Retinal pigment epithelial cell (primary cell): ENCODE results near the gene RALGAPB.

Source experiments
- DNase-seq: peaks from one replicate; pipeline ENCODE4 v3.0.0-alpha.2; 2010; ENCODE audit warnings: low read depth
- H3K4me3 ChIP-seq: 2 replicates; pipeline ENCODE4 v1.5.1; 2011; ENCODE audit warnings: mild to moderate bottlenecking, low read length, control low read depth, moderate library complexity
- CTCF ChIP-seq: conservative IDR thresholded peaks from 2 replicates; pipeline ENCODE4 v1.5.1; 2011; ENCODE audit warnings: low read depth, low read length, control low read depth, inconsistent platforms

The RALGAPB gene

DNA sequence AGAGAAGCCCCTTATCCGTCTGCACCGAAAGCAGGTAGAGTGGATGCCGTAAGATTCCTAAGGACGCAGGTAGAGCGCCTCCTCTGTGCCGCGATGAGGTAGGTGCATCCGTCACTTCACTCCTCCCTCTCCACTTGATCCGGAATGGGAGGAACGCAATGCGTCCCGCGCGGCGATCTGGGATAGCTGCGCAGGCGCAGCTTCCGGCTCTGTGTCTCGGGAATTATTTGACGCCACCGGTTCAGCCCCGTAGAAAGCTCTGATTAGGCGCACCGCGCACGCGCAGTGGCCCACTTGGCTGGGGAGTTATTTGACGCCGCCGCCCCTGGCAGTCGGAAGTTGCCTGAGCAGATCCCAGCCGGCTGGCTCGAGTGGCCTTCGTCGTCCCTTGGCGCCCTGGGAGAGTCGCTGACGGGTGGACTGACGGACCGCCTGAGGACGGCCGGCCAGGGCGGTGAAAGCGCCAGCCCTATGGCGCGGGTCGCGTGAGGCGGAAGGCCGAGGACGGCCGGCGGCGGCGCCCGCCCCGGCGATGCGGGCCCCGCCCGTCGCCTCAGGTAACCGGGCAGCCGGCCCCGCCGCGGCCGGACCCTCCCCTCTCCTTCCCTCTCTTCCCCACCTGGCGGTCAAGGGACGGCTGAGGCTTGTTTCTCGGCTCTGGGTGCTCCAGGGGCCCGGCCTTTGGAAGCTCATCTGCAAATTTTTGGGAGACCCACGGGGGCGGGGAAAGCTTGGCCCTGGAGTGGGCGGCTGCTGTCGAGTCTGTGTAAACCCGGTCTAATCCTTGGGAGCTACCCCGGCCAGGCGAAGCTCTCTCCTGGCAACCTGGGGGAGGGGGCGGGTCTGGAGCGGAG lies at the start of gene RALGAPB:
RALGAPB (plus strand) TSS at position 331 of the 854 bp plus-strand sequence. CDS start 15,590 bp downstream, outside the sequence.
- H3K4me3 ChIP-seq = peak within 1 kb of the TSS; percentile 84
- TF ChIP-seq CTCF = peak; percentile 56
- DNase-seq = peak; percentile 92

DNA sequence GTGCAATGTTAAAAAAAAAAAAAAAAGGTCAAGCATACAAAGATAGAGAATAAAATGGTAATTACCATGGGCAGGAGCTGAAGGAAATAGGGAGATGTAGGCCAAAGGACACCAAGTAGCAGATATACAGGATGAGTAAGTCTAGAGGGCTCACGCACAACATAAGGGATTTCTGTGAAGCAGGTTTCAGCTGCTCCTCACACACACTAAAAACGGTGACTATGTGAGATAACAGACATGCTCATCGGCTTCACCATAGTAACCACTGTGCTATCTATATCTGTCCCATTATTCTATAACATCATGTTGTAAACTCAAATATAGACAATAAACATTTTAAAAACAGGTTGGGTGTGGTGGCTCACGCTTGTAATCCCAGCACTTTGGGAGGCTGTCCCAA lies 49.1 kb upstream of the RALGAPB start:
- H3K4me3 ChIP-seq = no peak overlapping the region
- no peak for TF ChIP-seq CTCF
- no peak for DNase-seq

- TF ChIP-seq CTCF = no peak
- DNase-seq = no peak
Observed at GRCh38 chr20:38424401-38424800, 48.2 kb upstream of the RALGAPB start.

GRCh38 chr20:38426006-38426897 lies 46.4 kb upstream of the RALGAPB start:
- no peak overlapping the region for H3K4me3 ChIP-seq
- TF ChIP-seq CTCF = no peak
- DNase-seq = peak; percentile 61

More at GRCh38 chr20:38424401-38424800, 48.2 kb upstream of the RALGAPB start:
- H3K4me3 ChIP-seq = no peak overlapping the region

- DNase-seq = no peak
- no peak for TF ChIP-seq CTCF
- H3K4me3 ChIP-seq = no peak overlapping the region
Observed at GRCh38 chr20:38427655-38428023, 45.0 kb upstream of the RALGAPB start.

DNA sequence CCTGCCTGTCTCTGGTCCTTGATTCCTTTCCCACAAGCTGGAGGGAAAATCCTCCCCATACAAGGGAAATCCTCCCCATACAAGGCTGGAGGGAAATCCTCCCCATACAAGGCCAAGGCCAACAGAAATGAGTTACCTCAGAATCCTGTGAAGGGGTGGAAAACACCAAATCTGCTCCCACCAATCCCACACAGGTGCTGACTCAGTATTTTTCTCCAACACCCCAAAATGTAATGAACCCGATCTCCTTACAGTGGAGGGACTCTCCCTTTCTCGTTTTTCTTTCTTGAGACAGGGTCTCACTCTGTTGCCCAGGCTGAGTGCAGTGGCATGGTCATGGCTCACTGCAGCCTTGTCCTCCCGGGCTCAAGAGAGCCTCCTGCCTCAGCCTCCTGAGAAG lies 43.8 kb upstream of the RALGAPB start:
- H3K4me3 ChIP-seq = no peak overlapping the region
- DNase-seq = no peak
- TF ChIP-seq CTCF = no peak

DNA sequence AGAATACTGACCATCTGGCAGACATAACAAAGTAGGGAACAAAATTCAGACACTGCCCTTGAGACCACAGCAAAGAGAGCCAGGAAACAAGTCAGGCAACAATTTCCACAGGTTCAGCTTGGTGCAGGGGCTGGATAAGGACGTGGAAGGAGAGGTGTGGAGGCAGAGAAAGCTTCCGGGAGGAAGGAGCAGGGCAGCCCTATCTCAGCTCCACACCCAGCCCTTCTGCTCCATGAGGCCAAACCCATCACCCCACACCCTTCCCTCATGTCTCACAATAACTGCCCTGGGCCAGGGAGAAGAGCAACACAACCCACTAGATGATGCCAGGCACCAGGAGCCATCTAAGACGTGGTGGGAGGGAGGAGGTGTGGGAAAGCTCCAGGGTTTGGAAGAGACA lies 43.3 kb upstream of the RALGAPB start:
- no peak for DNase-seq
- no peak for TF ChIP-seq CTCF
- no peak overlapping the region for H3K4me3 ChIP-seq
